HepG2 (cell line): ENCODE measurements around the gene ADAM20. TPM values are rescaled to one million over a fixed set of nuclear protein-coding genes. Genes with fewer than 3 reads are reported as not detected.
A peak's percentile ranks its signal among the peaks of the same experiment; 100 is the strongest.

Experiments
- ATAC-seq: fragments of 200-7000 bp; cut with Tn5 transposase; 3 replicates; pipeline ENCODE4 v1.9.1; 2020; ENCODE audit warnings: mild to moderate bottlenecking, moderate library complexity
- BruUV-seq: library from RNA; stranded (reverse); fragments of 400-500 nt; replicated peaks from 2 replicates; lab custom pipeline; 2021; lab: Mats Ljungman, UMichigan
- CTCF ChIA-PET: fragments of 300-600 bp; formaldehyde crosslinking; extraction: SDS; loops from one replicate; lab custom pipeline; 2021; ENCODE audit warnings: low total read pairs, inconsistent platforms, low intra/inter-chr PET ratio; lab: Yijun Ruan, JAX
- POLR2A ChIA-PET: fragments of 350-600 bp; sonication (Branson Sonifier 250); formaldehyde crosslinking; loops from one replicate; lab custom pipeline; 2020; ENCODE audit warnings: antibody characterized with exemption, inconsistent platforms; lab: Yijun Ruan, JAX
- DNase-seq: peaks from one replicate; pipeline ENCODE4 v3.0.0-alpha.2; 2015; ENCODE audit warnings: low spot score
- FAIRE-seq: peaks from 3 replicates; lab custom pipeline; 2011; peaks lifted over from hg19 to GRCh38; lab: Jason Lieb, UNC
- H2AFZ ChIP-seq: one replicate; pipeline ENCODE4 v1.6.1; 2011; ENCODE audit warnings: low read length, inconsistent platforms
- H3K27ac ChIP-seq: fragments of 300-600 bp; 3 replicates; pipeline ENCODE4 v1.8.0; 2011; ENCODE audit warnings: mixed run types, mild to moderate bottlenecking, mixed read lengths, low read length, inconsistent platforms; ENCODE audit not compliant: insufficient read depth; ENCODE audit errors: extremely low read length
- H3K27me3 ChIP-seq, 2 experiments: fragments of 200-600 bp in 1 of 2; 2 replicates in 1 of 2; 3 replicates in 1 of 2; pipeline versions ENCODE4 v1.6.0 to v1.8.0; 2011; ENCODE audit warnings: low read length in 2 of 2, mild to moderate bottlenecking in 2 of 2, moderate library complexity in 2 of 2, inconsistent platforms in 1 of 2; ENCODE audit not compliant: insufficient read depth in 2 of 2, control insufficient read depth in 1 of 2
- H3K36me3 ChIP-seq, 2 experiments: fragments of 200-600 bp in 1 of 2; replicated peaks in 1 of 2; 2 replicates in 1 of 2; 3 replicates in 1 of 2; pipeline versions ENCODE4 v1.5.1 to v1.8.0; 2011; ENCODE audit warnings: low read length in 2 of 2, inconsistent platforms in 1 of 2; ENCODE audit not compliant: insufficient read depth in 2 of 2, control insufficient read depth in 1 of 2
- H3K4me1 ChIP-seq: 2 replicates; pipeline ENCODE4 v1.5.1; 2012; ENCODE audit warnings: low read length, inconsistent platforms; ENCODE audit not compliant: insufficient read depth
- H3K4me2 ChIP-seq: 2 replicates; pipeline ENCODE4 v1.6.0; 2011; ENCODE audit warnings: low read depth, low read length, inconsistent platforms
- H3K4me3 ChIP-seq, 3 experiments: fragments of 200-600 bp in 1 of 3; sonication (generic), shearing (Covaris generic) in 1 of 3; replicated peaks in 1 of 3; 2 replicates each; pipeline ENCODE4 v1.5.1; 2011 to 2016; ENCODE audit warnings: low read length in 3 of 3, inconsistent platforms in 2 of 3, low read depth in 2 of 3, mild to moderate bottlenecking in 2 of 3, control low read depth in 1 of 3, mixed read lengths in 1 of 3; ENCODE audit not compliant: insufficient read depth in 1 of 3
- H3K79me2 ChIP-seq: one replicate; pipeline ENCODE4 v1.6.1; 2011; ENCODE audit warnings: low read length, inconsistent platforms; ENCODE audit not compliant: insufficient read depth
- H3K9ac ChIP-seq: 2 replicates; pipeline ENCODE4 v1.6.0; 2011; ENCODE audit warnings: mild to moderate bottlenecking, low read depth, low read length, inconsistent platforms; ENCODE audit not compliant: insufficient read depth
- H3K9me3 ChIP-seq: 2 replicates; pipeline ENCODE4 v1.5.1; 2012; ENCODE audit warnings: mild to moderate bottlenecking, low read length
- H4K20me1 ChIP-seq: 2 replicates; pipeline ENCODE4 v1.6.0; 2011; ENCODE audit warnings: inconsistent platforms, mild to moderate bottlenecking, low read length, moderate library complexity; ENCODE audit not compliant: insufficient read depth
- CCDC6 ChIP-seq: sonication (generic); formaldehyde crosslinking; IDR thresholded peaks from 2 replicates; pipeline ENCODE4 v1.8.1; 2022; ENCODE audit warnings: mild to moderate bottlenecking, missing genetic modification reagents, moderate library complexity
- CTCF ChIP-seq: sonication (generic); formaldehyde crosslinking; IDR thresholded peaks from 2 replicates; pipeline ENCODE4 v1.5.0; 2020; ENCODE audit warnings: mild to moderate bottlenecking, missing genetic modification reagents, moderate library complexity
- DBP ChIP-seq: sonication (generic); formaldehyde crosslinking; IDR thresholded peaks from 2 replicates; pipeline ENCODE4 v1.4.0; 2020; ENCODE audit warnings: missing genetic modification reagents; ENCODE audit errors: not compliant biosample characterization
- ELF1 ChIP-seq: sonication (generic); formaldehyde crosslinking; IDR thresholded peaks from 2 replicates; pipeline ENCODE4 v1.4.0; 2020; ENCODE audit warnings: missing genetic modification reagents
- MAF1 ChIP-seq: sonication (generic); formaldehyde crosslinking; IDR thresholded peaks from 2 replicates; pipeline ENCODE4 v1.5.0; 2020; ENCODE audit warnings: missing genetic modification reagents, borderline replicate concordance
- MAFF ChIP-seq: IDR thresholded peaks from 2 replicates; pipeline ENCODE4 v1.6.1; 2011; ENCODE audit warnings: low read depth, low read length, improper control_type of control experiment
- MAFK ChIP-seq, 2 experiments: IDR thresholded peaks in 1 of 2; conservative IDR thresholded peaks in 1 of 2; 2 replicates each; pipeline ENCODE4 v1.6.1; 2011; ENCODE audit warnings: improper control_type of control experiment in 2 of 2, low read length in 2 of 2
- MXD4 ChIP-seq: IDR thresholded peaks from 2 replicates; pipeline ENCODE4 v1.6.1; 2016; ENCODE audit warnings: mild to moderate bottlenecking, missing biosample characterization, missing genetic modification reagents
- PHB2 ChIP-seq: fragments of 450-650 bp; IDR thresholded peaks from 2 replicates; pipeline ENCODE4 v1.6.1; 2018; ENCODE audit not compliant: partially characterized antibody
- RAD21 ChIP-seq: fragments of 450-650 bp; formaldehyde crosslinking; IDR thresholded peaks from 2 replicates; pipeline ENCODE4 v1.5.0; 2020; ENCODE audit warnings: mild to moderate bottlenecking
- SMC3 ChIP-seq: IDR thresholded peaks from 2 replicates; pipeline ENCODE4 v1.6.1; 2011; ENCODE audit warnings: low read length, improper control_type of control experiment
- TIGD3 ChIP-seq: sonication (generic); formaldehyde crosslinking; IDR thresholded peaks from 2 replicates; pipeline ENCODE4 v1.5.1; 2020; ENCODE audit warnings: mild to moderate bottlenecking, missing genetic modification reagents, borderline replicate concordance
- ZBTB10 ChIP-seq: sonication (generic); formaldehyde crosslinking; IDR thresholded peaks from 2 replicates; pipeline ENCODE4 v1.4.0; 2020; ENCODE audit warnings: missing genetic modification reagents, borderline replicate concordance
- ZBTB25 ChIP-seq: IDR thresholded peaks from 2 replicates; pipeline ENCODE4 v1.6.1; 2018; ENCODE audit warnings: missing genetic modification reagents
- ZNF230 ChIP-seq: sonication (generic); formaldehyde crosslinking; IDR thresholded peaks from 2 replicates; pipeline ENCODE4 v1.4.0; 2020; ENCODE audit warnings: mild to moderate bottlenecking, missing genetic modification reagents
- ZNF234 ChIP-seq: sonication (generic); formaldehyde crosslinking; conservative IDR thresholded peaks from 2 replicates; pipeline ENCODE4 v1.5.1; 2020; ENCODE audit warnings: mild to moderate bottlenecking, missing genetic modification reagents
- ZSCAN29 ChIP-seq: sonication (generic); formaldehyde crosslinking; conservative IDR thresholded peaks from 2 replicates; pipeline ENCODE4 v1.4.0; 2020; ENCODE audit warnings: mild to moderate bottlenecking, missing genetic modification reagents
- WGBS: methylation state at CpG from one replicate; pipeline ENCODE4 v1.1.6; 2017; ENCODE audit warnings: low lambda C conversion rate; 5-methylcytosine and 5-hydroxymethylcytosine counted together
- in situ Hi-C: cut with HindIII; loops from 2 replicates; pipeline ENCODE4 v1.10.0; 2017; ENCODE audit warnings: low pct_unique_long_range_greater_than_20kb; ENCODE audit not compliant: extremely low pct_ligation_motif_present
- intact Hi-C: fragments of 100-400 bp; cut with micrococcal nuclease; formaldehyde crosslinking; loops from one replicate; pipeline ENCODE4 v1.10.0; 2022; ENCODE audit not compliant: unreplicated experiment
- polyA plus RNA-seq, 8 experiments: library from polyadenylated mRNA; depleted of rRNA in 3 of 8; stranded (reverse) in 7 of 8; unstranded in 1 of 8; fragments of >200 nt; fragmentation: Illumina TruSeq in 4 of 8; extraction: Trizol in 4 of 8; gene quantifications; 2 replicates each; pipeline versions ENCODE4 v1.2.1 to v1.2.3, GENCODE V29; 2011 to 2016; ENCODE audit warnings: low read depth in 4 of 8, missing spikeins in 1 of 8, mixed read lengths in 1 of 8; ENCODE audit not compliant: insufficient read depth in 1 of 8
- total RNA-seq, 5 experiments: library from RNA; depleted of rRNA; stranded (reverse); fragments of >200 nt; fragmentation: Illumina TruSeq; extraction: Trizol; gene quantifications; 2 replicates each; pipeline ENCODE4 v1.2.3, GENCODE V29; 2016; ENCODE audit warnings: low read depth in 1 of 5

The ADAM20 gene
- total and polyA plus RNA-seq, 2 of the 13 experiments (the other 11 are each of a cell fraction or from before 2014, with no cell fraction given) = 0.09 to 0.18 TPM

- 65% methylated on average over 2 of the region's 2 CpGs for WGBS
- peak; percentile 59; the same call in 1 of the 2 replicates for TF ChIP-seq MAFF
- TF ChIP-seq MAF1 (CRISPR knock-in tag) = no peak
- no peak for TF ChIP-seq ZBTB10
- no peak for TF ChIP-seq CCDC6 (CRISPR knock-in tag)
- TF ChIP-seq MXD4 (CRISPR knock-in tag) = no peak
- TF ChIP-seq ZNF230 (CRISPR knock-in tag) = peak; percentile 100
- no peak for TF ChIP-seq TIGD3
- peak; percentile 83 for TF ChIP-seq CTCF (CRISPR knock-in tag)
- TF ChIP-seq ELF1 (CRISPR knock-in tag) = no peak
- peak; percentile 72 for TF ChIP-seq SMC3
- peak; percentile 61 to 75 for TF ChIP-seq MAFK (conservative IDR thresholded peaks at IDR 0.05 in 1 of 2, IDR thresholded peaks at IDR 0.05 in 1 of 2; ENCODE audit: low read length in 2 of 2)
- no peak for TF ChIP-seq ZBTB25 (CRISPR knock-in tag)
- no peak for TF ChIP-seq ZSCAN29
- TF ChIP-seq ZNF234 (CRISPR knock-in tag) = no peak
- peak; percentile 53 for TF ChIP-seq RAD21 (CRISPR knock-in tag)
- TF ChIP-seq DBP (CRISPR knock-in tag) = no peak
- TF ChIP-seq PHB2 = no peak
Observed at GRCh38 chr14:70567791-70568190, 33.0 kb upstream of the ADAM20 start.

More at GRCh38 chr14:70567791-70568190, 33.0 kb upstream of the ADAM20 start:
- H3K27ac ChIP-seq = no peak overlapping the region
- DNase-seq (peak; percentile 64), ATAC-seq (peak; percentile 98), FAIRE-seq (peak; percentile 87)
- in situ Hi-C loops (loop anchor here (25.0 kb wide), 1 partner anchor 480 kb away; no protein-coding TSS in a partner anchor), intact Hi-C loops (loop anchor here (1.0 to 10.0 kb wide), 3 partner anchors 170 to 473 kb away; partner anchors contain the start of gene COX16)
- no peaks in the 10 kb centered on the region for H3K9me3 ChIP-seq
- peaks cover 8% of the 10 kb centered on the region for H3K4me1 ChIP-seq
- ChIA-PET POLR2A (no interaction called here), CTCF (interaction anchor here (1.6 kb wide), 1 partner anchor 481 kb away, joined by 6 read pairs; no protein-coding TSS in a partner anchor)
- BruUV-seq = no TSS peak
- H3K4me3 ChIP-seq = no peak overlapping the region
- H3K27me3 ChIP-seq = no peaks in the 10 kb centered on the region
- H3K4me2 ChIP-seq = no peak overlapping the region
- no peaks in the 10 kb centered on the region for H3K79me2 ChIP-seq
- H3K9ac ChIP-seq = no peak overlapping the region
- H2AFZ ChIP-seq = no peak overlapping the region
- no peaks in the 10 kb centered on the region; the same call in 1 of the 2 replicates for H4K20me1 ChIP-seq
- H3K36me3 ChIP-seq = peaks cover 5 to 6% of the 10 kb centered on the region in 2 experiments; a peak in 3 of 5 replicates
